HG03039 (cell line): ENCODE results near the gene TCEAL5.
"Not testable (repeated sequence)": the region's sequence is repeated elsewhere in the genome, so short reads cannot be mapped to it uniquely, and the experiment has no call there.

Source experiments
- ATAC-seq: cut with Tn5 transposase; IDR thresholded peaks from one replicate; pipeline ENCODE4 v1.9.1; 2021; ENCODE audit warnings: mild to moderate bottlenecking, moderate library complexity; ENCODE audit not compliant: unreplicated experiment

Gene TCEAL5

GRCh38 chrX:103235608-103236007, 40.9 kb downstream of the TCEAL5 start:
- ATAC-seq, result not testable (repeated sequence)

- no peak for ATAC-seq
Observed at GRCh38 chrX:103234869-103235268, 41.7 kb downstream of the TCEAL5 start.

GRCh38 chrX:103233263-103233662, 43.3 kb downstream of the TCEAL5 start:
- no peak for ATAC-seq

- not testable (repeated sequence) for ATAC-seq
Observed at GRCh38 chrX:103225918-103226317, 50.6 kb downstream of the TCEAL5 start.
